Esophagus muscularis mucosa (tissue), 4 donors: ENCODE data around the gene MAP6. TPM values are rescaled to one million over a fixed set of nuclear protein-coding genes. Genes with fewer than 3 reads are reported as not detected.

Experiments used
- DNase-seq: peaks from one replicate; pipeline ENCODE4 v3.0.0-alpha.2; 2017; ENCODE audit errors: extremely low spot score
- H3K27ac ChIP-seq, 4 donors: fragments of 200-600 bp; sonication (generic); replicated peaks in 1 of 4; 1 replicate in 3 of 4; 2 replicates in 1 of 4; pipeline ENCODE4 v1.5.1; 2016 to 2019; ENCODE audit warnings: mild to moderate bottlenecking in 1 of 4
- H3K27me3 ChIP-seq, 4 donors: fragments of 200-600 bp; sonication (generic); one replicate each; pipeline versions ENCODE4 v1.5.1 to v1.6.0; 2016 to 2019
- H3K36me3 ChIP-seq, 4 donors: fragments of 200-600 bp; sonication (generic); one replicate each; pipeline ENCODE4 v1.5.1; 2016 to 2019
- H3K4me1 ChIP-seq, 4 donors: fragments of 200-600 bp; sonication (generic); one replicate each; pipeline ENCODE4 v1.5.1; 2016 to 2019
- H3K4me3 ChIP-seq, 4 donors: fragments of 200-600 bp; sonication (generic); 1 replicate in 2 of 4; 2 replicates in 2 of 4; pipeline ENCODE4 v1.5.1; 2016 to 2019; ENCODE audit warnings: mild to moderate bottlenecking in 4 of 4, moderate library complexity in 1 of 4
- H3K9me3 ChIP-seq, 4 donors: fragments of 200-600 bp; sonication (generic); 1 replicate in 3 of 4; 2 replicates in 1 of 4; pipeline ENCODE4 v1.5.1; 2016 to 2019
- EP300 ChIP-seq: sonication (generic); formaldehyde crosslinking; IDR thresholded peaks from one replicate; pipeline ENCODE4 v1.6.1; 2017; ENCODE audit warnings: antibody characterized with exemption
- POLR2A ChIP-seq: fragments of 450-650 bp; IDR thresholded peaks from one replicate; pipeline ENCODE4 v1.6.1; 2017; ENCODE audit warnings: antibody characterized with exemption, moderate library complexity, mild to moderate bottlenecking, low read depth
- POLR2AphosphoS5 ChIP-seq, 2 donors: sonication (generic); formaldehyde crosslinking; IDR thresholded peaks; one replicate each; pipeline ENCODE4 v1.6.1; 2017; ENCODE audit warnings: antibody characterized with exemption in 2 of 2
- WGBS: methylation state at CpG from one replicate; pipeline ENCODE4 v1.1.5; 2018; 5-methylcytosine and 5-hydroxymethylcytosine counted together
- intact Hi-C: fragments of 100-400 bp; cut with DNase I; formaldehyde crosslinking; loops from one replicate; pipeline ENCODE4 v1.15.1; 2023
- total RNA-seq, 4 donors: library from RNA; depleted of rRNA; stranded (reverse); fragments of >200 nt; gene quantifications; one replicate each; pipeline versions ENCODE4 v1.1.0 to v1.2.1, GENCODE V29; 2016
- TF ChIP-seq, protein P1 (sequence below), 3 experiments: fragments of 200-600 bp in 2 of 3; fragments of 450-650 bp in 1 of 3; sonication (generic) in 2 of 3; IDR thresholded peaks; one replicate each; pipeline ENCODE4 v1.5.1; 2017 to 2019; ENCODE audit warnings: antibody characterized with exemption in 3 of 3, mild to moderate bottlenecking in 2 of 3, moderate library complexity in 1 of 3

Gene MAP6
- total RNA-seq, 4 donors from 2014 or later, result 20.7 to 43.8 (median 30.5) TPM

DNA sequence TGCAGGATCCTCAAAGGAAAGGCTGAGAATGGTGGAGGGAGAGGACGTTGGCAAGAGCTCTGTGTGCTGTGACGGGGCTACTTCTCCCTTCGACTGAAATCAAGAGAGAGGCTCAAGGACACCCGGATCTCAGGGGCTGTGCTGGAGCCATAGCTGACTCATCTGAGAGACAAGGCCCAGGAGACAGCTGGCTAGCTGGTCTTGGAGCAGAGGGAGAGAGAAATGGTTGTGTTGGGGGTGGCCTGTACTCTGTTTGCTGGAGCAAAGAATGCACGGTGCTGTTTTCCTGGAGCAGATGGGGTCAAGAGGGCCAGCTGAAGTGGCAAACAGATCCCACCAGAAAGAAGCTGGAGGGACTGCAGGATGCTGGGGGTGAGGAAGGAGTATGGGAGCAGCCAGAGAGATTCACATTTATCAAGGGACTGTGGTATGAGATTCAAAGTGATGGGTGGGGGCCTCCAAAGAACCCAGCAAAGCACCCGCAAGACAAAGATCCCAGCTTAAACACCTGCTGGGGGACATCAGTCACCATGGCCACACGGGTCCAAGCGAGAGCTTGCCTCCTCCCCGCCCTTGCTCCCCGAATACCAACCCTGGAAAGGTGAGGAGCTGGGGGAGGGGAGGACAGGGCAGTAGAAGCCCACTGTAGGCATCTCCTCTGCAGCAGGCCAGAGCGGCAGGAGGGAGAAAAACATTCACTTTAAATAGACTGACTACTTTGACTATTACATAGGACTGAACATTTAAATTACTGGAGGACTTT is 40.8 kb downstream of the MAP6 start:
- Histone ChIP-seq H3K4me3 (no peak overlapping the region), H3K27ac (no peak overlapping the region), H3K4me1 (peaks cover 0 to 11% (median 8%) of the 10 kb centered on the region in 4 donors), H3K27me3 (no peaks in the 10 kb centered on the region), H3K9me3 (no peaks in the 10 kb centered on the region), H3K36me3 (peaks cover 0 to 5% (median 0%) of the 10 kb centered on the region in 4 donors)
- no peak for TF ChIP-seq EP300
- no peak for TF ChIP-seq POLR2A
- TF ChIP-seq, protein P1, sequence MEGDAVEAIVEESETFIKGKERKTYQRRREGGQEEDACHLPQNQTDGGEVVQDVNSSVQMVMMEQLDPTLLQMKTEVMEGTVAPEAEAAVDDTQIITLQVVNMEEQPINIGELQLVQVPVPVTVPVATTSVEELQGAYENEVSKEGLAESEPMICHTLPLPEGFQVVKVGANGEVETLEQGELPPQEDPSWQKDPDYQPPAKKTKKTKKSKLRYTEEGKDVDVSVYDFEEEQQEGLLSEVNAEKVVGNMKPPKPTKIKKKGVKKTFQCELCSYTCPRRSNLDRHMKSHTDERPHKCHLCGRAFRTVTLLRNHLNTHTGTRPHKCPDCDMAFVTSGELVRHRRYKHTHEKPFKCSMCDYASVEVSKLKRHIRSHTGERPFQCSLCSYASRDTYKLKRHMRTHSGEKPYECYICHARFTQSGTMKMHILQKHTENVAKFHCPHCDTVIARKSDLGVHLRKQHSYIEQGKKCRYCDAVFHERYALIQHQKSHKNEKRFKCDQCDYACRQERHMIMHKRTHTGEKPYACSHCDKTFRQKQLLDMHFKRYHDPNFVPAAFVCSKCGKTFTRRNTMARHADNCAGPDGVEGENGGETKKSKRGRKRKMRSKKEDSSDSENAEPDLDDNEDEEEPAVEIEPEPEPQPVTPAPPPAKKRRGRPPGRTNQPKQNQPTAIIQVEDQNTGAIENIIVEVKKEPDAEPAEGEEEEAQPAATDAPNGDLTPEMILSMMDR (IDR thresholded peaks at IDR 0.05), result no peak
- no peak for TF ChIP-seq POLR2AphosphoS5 (IDR thresholded peaks at IDR 0.05)
- intact Hi-C loops, result no loop called here
- WGBS, result 68% methylated on average over 11 of the region's 11 CpGs
- no peak for DNase-seq

DNA sequence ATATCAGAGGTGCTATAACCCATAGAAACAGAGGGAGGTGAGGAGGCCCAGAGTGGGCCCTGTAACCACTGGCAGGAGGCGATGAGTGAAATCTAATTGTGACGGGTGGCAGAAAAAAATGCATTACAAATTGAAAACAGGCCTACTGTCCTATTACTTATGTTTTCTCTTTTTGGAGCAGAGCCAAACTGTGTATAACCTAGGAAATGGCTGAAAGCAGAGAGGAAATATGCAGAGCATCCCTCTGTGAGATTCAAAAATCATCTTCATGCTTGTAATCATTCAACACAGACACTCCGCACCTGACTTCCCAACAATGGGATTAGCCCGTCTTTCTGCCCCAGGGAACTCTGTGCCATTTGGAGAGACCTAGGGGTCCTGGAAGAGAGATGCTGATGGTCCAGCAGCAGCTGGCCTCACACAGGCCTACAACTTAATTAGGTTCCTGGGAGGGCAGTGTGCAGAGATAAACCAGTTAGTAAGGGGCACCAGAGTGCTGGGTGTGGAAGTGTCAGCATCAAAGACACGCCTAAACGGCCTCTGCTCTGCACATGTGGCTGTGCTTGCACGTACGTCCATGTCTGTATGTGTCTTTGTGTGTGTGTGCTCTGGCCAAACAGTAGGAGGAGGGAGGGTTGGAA is 41.8 kb downstream of the MAP6 start:
- intact Hi-C loops, result no loop called here
- peaks cover 0 to 10% (median 7%) of the 10 kb centered on the region in 4 donors for H3K4me1 ChIP-seq
- peaks cover 0 to 5% (median 0%) of the 10 kb centered on the region in 4 donors for H3K36me3 ChIP-seq
- H3K27me3 ChIP-seq, result no peaks in the 10 kb centered on the region
- 93% methylated on average over 8 of the region's 8 CpGs for WGBS
- no peak overlapping the region for H3K4me3 ChIP-seq
- no peak for DNase-seq
- H3K27ac ChIP-seq, result no peak overlapping the region
- no peaks in the 10 kb centered on the region for H3K9me3 ChIP-seq
- TF ChIP-seq POLR2AphosphoS5 (IDR thresholded peaks at IDR 0.05), result no peak
- TF ChIP-seq POLR2A, result no peak
- TF ChIP-seq, protein P1 (IDR thresholded peaks at IDR 0.05), result no peak
- no peak for TF ChIP-seq EP300

DNA sequence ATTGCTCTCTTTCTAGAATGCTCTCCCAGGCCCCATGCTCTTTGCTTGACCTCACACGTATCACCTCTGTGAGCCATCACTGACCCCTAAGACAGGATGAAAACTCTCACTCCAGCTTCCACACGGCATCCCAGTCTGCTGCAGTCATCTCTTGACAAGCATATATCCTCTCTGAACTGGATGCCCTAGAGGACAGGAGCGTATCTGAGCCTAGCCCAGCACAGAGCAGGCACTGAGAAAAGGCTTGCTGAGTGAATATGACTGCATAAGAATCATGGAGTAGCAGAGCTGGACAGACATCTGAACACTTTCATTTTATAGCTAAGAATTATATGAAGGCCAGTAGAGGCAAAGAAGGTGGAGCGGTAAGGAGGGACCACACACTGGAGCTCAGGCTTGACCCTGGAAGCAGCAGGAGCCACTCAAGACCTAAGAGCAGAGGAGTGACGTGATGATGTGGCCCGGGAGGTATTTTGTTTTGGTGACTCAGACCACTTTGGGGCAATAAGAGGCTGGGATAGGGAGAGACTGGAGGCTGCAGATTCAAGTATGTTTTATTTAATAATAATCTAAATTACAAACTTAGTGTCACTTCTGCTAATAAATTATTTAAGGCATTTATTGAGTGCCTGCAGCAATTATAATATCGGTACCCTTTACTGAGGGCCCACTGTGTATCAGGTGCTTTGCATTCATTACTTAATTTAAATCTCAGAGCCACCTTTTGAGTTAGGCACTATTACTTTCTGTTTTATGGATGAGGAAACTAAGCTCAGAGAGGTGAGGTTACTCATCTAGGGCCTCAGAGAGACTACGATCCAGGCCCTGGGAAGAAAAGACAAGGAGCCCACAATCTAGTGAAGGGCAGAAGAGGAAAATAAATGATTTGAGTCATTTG is 42.6 kb downstream of the MAP6 start:
- DNase-seq, result no peak
- Histone ChIP-seq H3K4me3 (no peak overlapping the region), H3K27me3 (no peaks in the 10 kb centered on the region), H3K4me1 (peaks cover 0 to 8% (median 6%) of the 10 kb centered on the region in 4 donors), H3K9me3 (no peaks in the 10 kb centered on the region), H3K27ac (no peak overlapping the region), H3K36me3 (peaks cover 0 to 5% (median 0%) of the 10 kb centered on the region in 4 donors)
- WGBS, result 87% methylated on average over 8 of the region's 8 CpGs
- intact Hi-C loops, result no loop called here
- TF ChIP-seq POLR2AphosphoS5 (IDR thresholded peaks at IDR 0.05) (no peak), POLR2A (no peak), EP300 (no peak)
- TF ChIP-seq, protein P1 (IDR thresholded peaks at IDR 0.05), result no peak

DNA sequence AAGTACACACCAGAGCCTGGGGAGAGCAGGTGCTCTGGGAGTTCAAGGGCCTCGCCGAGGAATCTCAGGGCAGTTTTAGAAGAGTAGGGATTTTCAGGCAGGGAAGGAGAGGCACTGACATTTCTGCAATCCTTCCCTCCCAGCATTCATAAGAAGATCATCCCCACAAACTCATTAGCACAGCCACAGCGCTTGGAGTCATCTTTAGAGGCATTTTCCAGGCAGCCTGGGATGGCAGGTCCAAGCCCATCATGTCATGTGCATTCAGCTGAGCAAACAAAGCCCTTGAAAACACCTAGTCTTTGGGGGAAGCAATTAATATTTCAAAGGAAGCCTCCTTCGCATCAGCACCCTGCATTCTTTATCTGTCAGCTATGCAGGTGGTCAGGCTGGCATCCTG is 43.8 kb downstream of the MAP6 start:
- intact Hi-C loops, result no loop called here
- peaks cover 0 to 5% (median 0%) of the 10 kb centered on the region in 4 donors for H3K4me1 ChIP-seq
- no peak overlapping the region for H3K27ac ChIP-seq
- no peaks in the 10 kb centered on the region for H3K27me3 ChIP-seq
- H3K9me3 ChIP-seq, result no peaks in the 10 kb centered on the region
- H3K4me3 ChIP-seq, result no peak overlapping the region
- H3K36me3 ChIP-seq, result peaks cover 0 to 5% (median 0%) of the 10 kb centered on the region in 4 donors
- no peak for TF ChIP-seq POLR2AphosphoS5 (IDR thresholded peaks at IDR 0.05)
- no peak for DNase-seq
- 96% methylated on average over 4 of the region's 4 CpGs for WGBS

DNA sequence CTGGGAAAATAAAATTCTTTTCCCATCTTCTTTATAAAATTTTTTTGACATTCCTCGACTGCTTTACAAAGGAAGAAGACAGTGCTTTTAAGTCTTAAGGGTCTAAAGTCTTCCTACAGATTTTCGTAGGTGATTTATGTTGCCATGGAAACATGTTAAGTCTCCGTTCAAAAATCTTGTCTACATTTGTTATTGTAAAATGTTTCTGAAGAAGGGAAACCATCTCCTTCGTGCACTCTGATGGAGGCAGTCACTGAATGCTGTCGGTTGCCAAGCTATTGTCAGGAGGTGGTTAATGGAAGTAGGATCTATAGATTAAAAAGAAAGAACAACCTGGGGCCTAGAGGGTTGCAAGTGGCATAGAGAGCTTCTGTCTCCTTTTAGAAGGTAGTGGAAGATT is 52.6 kb downstream of the MAP6 start:
- peaks cover 0 to 5% (median 0%) of the 10 kb centered on the region in 4 donors for H3K9me3 ChIP-seq
- no peak overlapping the region for H3K4me3 ChIP-seq
- peaks cover 0 to 2% (median 0%) of the 10 kb centered on the region in 4 donors for H3K4me1 ChIP-seq
- intact Hi-C loops, result no loop called here
- no peaks in the 10 kb centered on the region for H3K27me3 ChIP-seq
- 80% methylated on average over 5 of the region's 5 CpGs for WGBS
- no peak for TF ChIP-seq EP300
- TF ChIP-seq POLR2A, result no peak
- TF ChIP-seq, protein P1 (IDR thresholded peaks at IDR 0.05), result no peak
- no peak for TF ChIP-seq POLR2AphosphoS5 (IDR thresholded peaks at IDR 0.05)
- DNase-seq, result no peak
- H3K27ac ChIP-seq, result no peak overlapping the region
- H3K36me3 ChIP-seq, result no peaks in the 10 kb centered on the region
